Astrocyte of the spinal cord (primary cell): ENCODE data around the gene KIF3C.

Source experiments
- DNase-seq: peaks from one replicate; pipeline ENCODE4 v3.0.0; 2011; ENCODE audit warnings: low read depth, low spot score
- H3K4me3 ChIP-seq: 2 replicates; pipeline ENCODE4 v1.5.1; 2011; ENCODE audit warnings: low read depth, mild to moderate bottlenecking, low read length, moderate library complexity
- CTCF ChIP-seq: IDR thresholded peaks from 2 replicates; pipeline ENCODE4 v1.5.1; 2012; ENCODE audit warnings: low read depth, mild to moderate bottlenecking, low read length, inconsistent platforms
- in situ Hi-C: cut with HindIII; loops from 2 replicates; pipeline ENCODE4 v1.10.0; 2017; ENCODE audit warnings: low sequenced_read_pairs

KIF3C gene

GRCh38 chr2:25983735-25984134, 1.4 kb upstream of the KIF3C start:
- TF ChIP-seq CTCF, result no peak
- DNase-seq, result no peak
- in situ Hi-C loops, result no loop called here
- no peak overlapping the region for H3K4me3 ChIP-seq

- TF ChIP-seq CTCF, result no peak
- in situ Hi-C loops, result no loop called here
- H3K4me3 ChIP-seq, result peak overlapping the region; percentile 84
- no peak for DNase-seq
Measured at GRCh38 chr2:25982968-25983280, 627 bp upstream of the KIF3C start.

- H3K4me3 ChIP-seq, result peak overlapping the region; percentile 84
- no peak for DNase-seq
- no peak for TF ChIP-seq CTCF
- in situ Hi-C loops, result no loop called here
Measured at GRCh38 chr2:25981596-25982272, 563 bp downstream of the KIF3C start.

GRCh38 chr2:25980951-25981350, 1.3 kb downstream of the KIF3C start:
- TF ChIP-seq CTCF, result no peak
- no peak for DNase-seq
- H3K4me3 ChIP-seq, result peak overlapping the region; percentile 84
- in situ Hi-C loops, result no loop called here

- no peak for DNase-seq
- no peak for TF ChIP-seq CTCF
- H3K4me3 ChIP-seq, result no peak overlapping the region
- in situ Hi-C loops, result no loop called here
Measured at GRCh38 chr2:25980076-25980887, 2.0 kb downstream of the KIF3C start.

- TF ChIP-seq CTCF, result no peak
- in situ Hi-C loops, result no loop called here
- no peak overlapping the region for H3K4me3 ChIP-seq
- no peak for DNase-seq
Measured at GRCh38 chr2:25979001-25979400, 3.3 kb downstream of the KIF3C start.
